Measurements from ENCODE around the gene EMSY. TPM values are rescaled to one million over a fixed set of nuclear protein-coding genes. Genes with fewer than 3 reads are reported as not detected.

EMSY gene
- total and polyA plus RNA-seq, 2 of the 8 experiments (the other 6 are each of a cell fraction or from before 2014, with no cell fraction given): 29.6 to 34.6 TPM

GRCh38 chr11:76601724-76602123, 156.9 kb downstream of the EMSY start (continued):
- TF ChIP-seq, protein P1, sequence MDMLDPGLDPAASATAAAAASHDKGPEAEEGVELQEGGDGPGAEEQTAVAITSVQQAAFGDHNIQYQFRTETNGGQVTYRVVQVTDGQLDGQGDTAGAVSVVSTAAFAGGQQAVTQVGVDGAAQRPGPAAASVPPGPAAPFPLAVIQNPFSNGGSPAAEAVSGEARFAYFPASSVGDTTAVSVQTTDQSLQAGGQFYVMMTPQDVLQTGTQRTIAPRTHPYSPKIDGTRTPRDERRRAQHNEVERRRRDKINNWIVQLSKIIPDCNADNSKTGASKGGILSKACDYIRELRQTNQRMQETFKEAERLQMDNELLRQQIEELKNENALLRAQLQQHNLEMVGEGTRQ (IDR thresholded peaks at IDR 0.05; ENCODE audit: low read length): no peak
